PFSK-1 (cell line): ENCODE results near the gene OSM.

Experiments used
- POLR2AphosphoS5 ChIP-seq: IDR thresholded peaks from 2 replicates; pipeline ENCODE4 v1.6.1; 2012; ENCODE audit warnings: low read depth, mild to moderate bottlenecking, control low read depth, low read length, moderate library complexity
- SIN3A ChIP-seq: IDR thresholded peaks from 2 replicates; pipeline ENCODE4 v1.6.1; 2012; ENCODE audit warnings: mild to moderate bottlenecking, low read length, moderate library complexity, borderline replicate concordance; ENCODE audit not compliant: insufficient read depth
- TAF1 ChIP-seq: IDR thresholded peaks from 2 replicates; pipeline ENCODE4 v1.6.1; 2012; ENCODE audit warnings: low read length, control low read depth, borderline replicate concordance; ENCODE audit not compliant: insufficient read depth

GRCh38 chr22:30230330-30230729 lies 36.3 kb downstream of the OSM start:
- no peak for TF ChIP-seq TAF1
- no peak for TF ChIP-seq SIN3A
- TF ChIP-seq POLR2AphosphoS5, result no peak
